ENCODE measurements around the gene SSR1. TPM values are rescaled to one million over a fixed set of nuclear protein-coding genes. Genes with fewer than 3 reads are reported as not detected.

Gene SSR1
- total and polyA plus RNA-seq, 9 of the 15 experiments (the other 6 are each of a cell fraction or from before 2014, with no cell fraction given), result 87.7 to 220 (median 144) TPM

- TF ChIP-seq ZMIZ1 (IDR thresholded peaks at IDR 0.05; ENCODE audit: low read depth in 2 of 2, low read length in 2 of 2) (peak in 1 of 2 experiments; percentile 43; a peak in 1 of 4 replicates), DPF2 (IDR thresholded peaks at IDR 0.05) (no peak), ATF3 (IDR thresholded peaks at IDR 0.05) (no peak), ATF3 (CRISPR knock-in tag; conservative IDR thresholded peaks at IDR 0.05) (no peak), ZBED1 (IDR thresholded peaks at IDR 0.05) (no peak), FOXA3 (CRISPR knock-in tag; conservative IDR thresholded peaks at IDR 0.05 in 1 of 2, IDR thresholded peaks at IDR 0.05 in 1 of 2) (no peak), TRIM28 (IDR thresholded peaks at IDR 0.05) (no peak), ARHGAP35 (IDR thresholded peaks at IDR 0.05; ENCODE audit: partially characterized antibody) (no peak), ZNF12 (CRISPR knock-in tag; IDR thresholded peaks at IDR 0.05) (no peak), ZNF217 (CRISPR knock-in tag; IDR thresholded peaks at IDR 0.05) (no peak), TBP (optimal IDR thresholded peaks at IDR 0.05; ENCODE audit: low read depth, low read length) (no peak), ZNF347 (CRISPR knock-in tag; IDR thresholded peaks at IDR 0.05; ENCODE audit: low read depth) (no peak), TEAD1 (CRISPR knock-in tag; IDR thresholded peaks at IDR 0.05) (no peak), RREB1 (CRISPR knock-in tag; IDR thresholded peaks at IDR 0.05) (no peak), MAZ (CRISPR knock-in tag; conservative IDR thresholded peaks at IDR 0.05 in 1 of 2, IDR thresholded peaks at IDR 0.05 in 1 of 2) (peak in 1 of 2 experiments; percentile 70; a peak in 1 of 4 replicates), LARP7 (IDR thresholded peaks at IDR 0.05) (no peak), USF2 (CRISPR knock-in tag; IDR thresholded peaks at IDR 0.05) (peak; percentile 67), ZNF146 (CRISPR knock-in tag; IDR thresholded peaks at IDR 0.05; ENCODE audit: unreplicated experiment) (no peak)
Observed at GRCh38 chr6:7238900-7239589, 74.0 kb downstream of the SSR1 start (continued).
